Heart right ventricle (tissue), 16 donors: ENCODE results near the gene RBP5. TPM values are rescaled to one million over a fixed set of nuclear protein-coding genes. Genes with fewer than 3 reads are reported as not detected.

Source experiments
- ATAC-seq, 8 donors: fragments of 200-7000 bp; cut with Tn5 transposase; one replicate each; pipeline ENCODE4 v1.9.1; 2020; ENCODE audit warnings: mild to moderate bottlenecking in 8 of 8, moderate library complexity in 8 of 8, moderate number of reproducible peaks in 1 of 8
- DNase-seq, 2 donors: peaks; one replicate each; pipeline ENCODE4 v3.0.0-alpha.2; 2020
- H3K27ac ChIP-seq, 10 donors: fragments of 200-600 bp; sonication (generic) in 2 of 10; one replicate each; pipeline versions ENCODE4 v1.5.0 to v1.8.0; 2020 to 2022; ENCODE audit warnings: mild to moderate bottlenecking in 3 of 10
- H3K27me3 ChIP-seq, 7 donors: fragments of 200-600 bp; one replicate each; pipeline ENCODE4 v1.8.0; 2021 to 2022; ENCODE audit warnings: mild to moderate bottlenecking in 2 of 7
- H3K36me3 ChIP-seq, 9 donors: fragments of 200-600 bp; sonication (generic) in 1 of 9; one replicate each; pipeline versions ENCODE4 v1.5.0 to v1.8.0; 2020 to 2022; ENCODE audit warnings: mild to moderate bottlenecking in 2 of 9
- H3K4me1 ChIP-seq, 9 donors: fragments of 200-600 bp; sonication (generic) in 1 of 9; one replicate each; pipeline versions ENCODE4 v1.5.0 to v1.8.0; 2020 to 2022; ENCODE audit warnings: mild to moderate bottlenecking in 4 of 9
- H3K4me3 ChIP-seq, 10 donors: fragments of 200-600 bp; sonication (generic) in 2 of 10; one replicate each; pipeline versions ENCODE4 v1.5.0 to v1.8.0; 2020 to 2022; ENCODE audit warnings: mild to moderate bottlenecking in 7 of 10, moderate library complexity in 2 of 10
- H3K9me3 ChIP-seq, 11 donors: fragments of 200-600 bp in 10 of 11; sonication (generic) in 2 of 11; one replicate each; pipeline versions ENCODE4 v1.5.0 to v1.8.0; 2013 to 2022; ENCODE audit warnings: mild to moderate bottlenecking in 2 of 11, control low read depth in 1 of 11, moderate library complexity in 1 of 11
- WGBS, 2 donors: extraction: QIAGEN DNeasy Blood & Tissue Kit; methylation state at CpG; one replicate each; pipeline ENCODE4 v1.1.7; 2013; ENCODE audit warnings: inconsistent platforms in 1 of 2; 5-methylcytosine and 5-hydroxymethylcytosine counted together
- intact Hi-C, 10 donors: fragments of 100-400 bp; cut with DNase I; formaldehyde crosslinking; loops; one replicate each; pipeline versions ENCODE4 v1.11.1 to v1.14.2; 2022
- polyA plus RNA-seq, 2 donors: library from polyadenylated mRNA; stranded (reverse); fragments of 200-250 nt; gene quantifications; one replicate each; pipeline ENCODE4 v1.2.3, GENCODE V29; 2013
- total RNA-seq, 10 donors: library from RNA; stranded (reverse); fragmentation: NEBNext Ultra II Directional in 3 of 10; extraction: Animal tissue kit (Norgen Biotek cat#: 25700) in 3 of 10; gene quantifications; one replicate each; pipeline versions ENCODE4 v1.2.1 to v1.2.4, GENCODE V29; 2021 to 2023
- TF ChIP-seq, protein P1 (sequence below), 9 donors: fragments of 200-600 bp; sonication (generic) in 2 of 9; IDR thresholded peaks; one replicate each; pipeline versions ENCODE4 v1.5.0 to v1.8.0; 2021 to 2022; ENCODE audit warnings: antibody characterized with exemption in 9 of 9, mild to moderate bottlenecking in 5 of 9, moderate library complexity in 1 of 9
- donor health status: Arrhythmogenic right ventricular cardiomyopathy.
- donor health status: ischemic (EF 13 %, LVEDD 7.1; RV severe dilation, severe dysfunction).
- donor health status: healthy with polysubstance abuse.
- donor health status: DM: no; HTN: yes; CAD: no.
- donor health status: DM: no; HTN: no; CAD: no.
- donor health status: ischemic (EF 25% LVEDD 6.9; RV normal size, moderate dysfunction).
- donor health status: ischemic (EF 25% LVEDD 5.7; RV mildly dilated, moderate dysfunction).
- donor health status: healthy.
- donor health status: DM: yes; HTN: yes; CAD: no.
- donor health status: Ischemic cardiomyopathy.
- donor health status: ischemic (EF 35%, LVEDD 5.7; RV mildly dilated, moderate dysfunction).
- donor health status: nonischemic (EF 11% LVEDD 7.7; RV severe dilation, severe dysfunction).
- donor health status: DM: yes; HTN: yes; CAD: no.
- donor health status: PGD.
- donor health status: ischemic (EF 29% LVEDD 5.4; RV normal size, mild dysfunction).
- donor health status: nonischemic (EF 23%, LVEDD 6.1; RV moderate dilation, normal function).

Gene RBP5
- total and polyA plus RNA-seq, 12 donors: 0.34 to 3.2 (median 0.64) TPM; not detected in 6

DNA sequence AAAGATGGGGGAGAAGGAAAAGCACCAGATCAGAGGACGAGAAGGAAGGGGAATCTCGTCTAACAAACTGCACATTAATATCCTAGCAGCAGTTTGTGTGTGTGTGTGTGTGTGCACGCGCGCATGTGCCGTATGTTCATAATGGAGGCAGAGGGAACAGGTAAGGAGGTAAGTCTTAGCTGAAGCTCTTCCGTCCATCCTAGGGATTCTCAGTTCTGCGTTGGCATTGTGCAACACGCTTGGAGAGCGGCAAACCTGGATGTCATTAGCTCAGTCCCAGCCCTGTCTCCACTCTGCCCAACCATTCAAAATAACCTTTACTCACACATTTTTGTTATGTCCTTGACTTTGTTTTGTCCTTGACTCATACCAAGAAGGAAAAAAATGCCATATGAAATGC, 34.8 kb downstream of the RBP5 start:
- no peak for ATAC-seq
- Histone ChIP-seq H3K4me1 (peaks cover 0 to 26% (median 16%) of the 10 kb centered on the region in 9 donors), H3K27ac (no peak overlapping the region), H3K9me3 (no peaks in the 10 kb centered on the region), H3K36me3 (peaks cover 0 to 35% (median 4%) of the 10 kb centered on the region in 9 donors), H3K27me3 (no peaks in the 10 kb centered on the region), H3K4me3 (no peak overlapping the region)
- DNase-seq: no peak
- 71 to 80% methylated on average over 10 of the region's 10 CpGs for WGBS, 2 donors
- TF ChIP-seq, protein P1, sequence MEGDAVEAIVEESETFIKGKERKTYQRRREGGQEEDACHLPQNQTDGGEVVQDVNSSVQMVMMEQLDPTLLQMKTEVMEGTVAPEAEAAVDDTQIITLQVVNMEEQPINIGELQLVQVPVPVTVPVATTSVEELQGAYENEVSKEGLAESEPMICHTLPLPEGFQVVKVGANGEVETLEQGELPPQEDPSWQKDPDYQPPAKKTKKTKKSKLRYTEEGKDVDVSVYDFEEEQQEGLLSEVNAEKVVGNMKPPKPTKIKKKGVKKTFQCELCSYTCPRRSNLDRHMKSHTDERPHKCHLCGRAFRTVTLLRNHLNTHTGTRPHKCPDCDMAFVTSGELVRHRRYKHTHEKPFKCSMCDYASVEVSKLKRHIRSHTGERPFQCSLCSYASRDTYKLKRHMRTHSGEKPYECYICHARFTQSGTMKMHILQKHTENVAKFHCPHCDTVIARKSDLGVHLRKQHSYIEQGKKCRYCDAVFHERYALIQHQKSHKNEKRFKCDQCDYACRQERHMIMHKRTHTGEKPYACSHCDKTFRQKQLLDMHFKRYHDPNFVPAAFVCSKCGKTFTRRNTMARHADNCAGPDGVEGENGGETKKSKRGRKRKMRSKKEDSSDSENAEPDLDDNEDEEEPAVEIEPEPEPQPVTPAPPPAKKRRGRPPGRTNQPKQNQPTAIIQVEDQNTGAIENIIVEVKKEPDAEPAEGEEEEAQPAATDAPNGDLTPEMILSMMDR (IDR thresholded peaks at IDR 0.05): no peak
- intact Hi-C loops: loop anchor here in 8 of 10 donors (2.0 to 10.0 kb wide), 8 partner anchors 25 to 172 kb away; partner anchors contain the start of genes C1S (in 4 of the 8), C12orf57 (in 3 of the 8) and RNU7-1 (in 3 of the 8)

DNA sequence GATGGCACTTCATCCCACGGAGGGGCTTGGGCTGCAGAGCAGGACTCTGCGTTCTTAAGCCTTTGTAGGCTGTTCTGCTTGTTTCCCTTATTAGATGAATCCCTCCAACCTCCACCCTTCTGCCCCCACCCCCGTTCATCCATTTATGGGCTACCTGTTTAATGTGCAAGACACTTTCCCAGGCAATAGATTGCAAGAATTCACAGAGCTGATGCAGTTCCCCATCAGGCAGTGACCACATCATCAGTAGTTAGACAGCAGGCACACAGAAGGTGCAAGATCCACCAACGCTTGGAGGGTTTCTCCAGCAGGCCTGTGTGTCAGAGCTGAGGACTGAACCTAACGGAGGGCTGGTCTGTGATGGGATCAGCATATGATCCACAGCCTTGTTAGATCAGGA, 35.2 kb downstream of the RBP5 start:
- Histone ChIP-seq H3K36me3 (peaks cover 0 to 35% (median 2%) of the 10 kb centered on the region in 9 donors), H3K27ac (no peak overlapping the region), H3K4me3 (no peak overlapping the region), H3K27me3 (no peaks in the 10 kb centered on the region), H3K4me1 (peaks cover 0 to 26% (median 16%) of the 10 kb centered on the region in 9 donors), H3K9me3 (no peaks in the 10 kb centered on the region)
- WGBS, 2 donors: 74 to 78% methylated on average over 5 of the region's 5 CpGs
- TF ChIP-seq, protein P1 (IDR thresholded peaks at IDR 0.05): no peak
- no peak for ATAC-seq
- intact Hi-C loops: loop anchor here in 8 of 10 donors (2.0 to 10.0 kb wide), 8 partner anchors 25 to 171 kb away; partner anchors contain the start of genes C1S (in 4 of the 8), C12orf57 (in 3 of the 8) and RNU7-1 (in 3 of the 8)
- no peak for DNase-seq

DNA sequence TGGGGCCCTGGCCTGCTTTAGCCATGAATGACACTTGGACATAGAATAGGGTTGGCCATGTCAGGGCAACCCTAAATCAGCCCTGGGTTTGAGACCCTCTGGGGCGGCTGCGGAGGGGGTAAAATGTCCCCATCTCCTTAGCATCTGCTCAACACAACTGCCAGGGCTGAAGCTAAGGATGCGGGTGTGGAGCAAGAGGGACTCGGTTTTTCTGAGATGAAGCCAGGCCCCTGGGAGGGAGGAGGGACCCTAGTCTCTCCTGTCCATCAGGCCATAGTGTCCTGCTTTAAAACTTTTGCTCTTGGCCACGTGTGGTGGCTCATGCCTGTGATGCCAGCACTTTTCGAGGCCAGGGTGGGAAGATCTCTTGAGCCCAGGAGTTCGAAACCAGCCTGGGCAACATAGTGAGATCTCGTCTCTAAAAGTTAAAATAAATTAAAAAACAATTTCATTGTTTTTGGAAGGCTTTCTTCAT, 35.7 kb downstream of the RBP5 start:
- peaks cover 0 to 26% (median 16%) of the 10 kb centered on the region in 9 donors for H3K4me1 ChIP-seq
- 77 to 86% methylated on average over 8 of the region's 8 CpGs for WGBS, 2 donors
- no peak for ATAC-seq

DNA sequence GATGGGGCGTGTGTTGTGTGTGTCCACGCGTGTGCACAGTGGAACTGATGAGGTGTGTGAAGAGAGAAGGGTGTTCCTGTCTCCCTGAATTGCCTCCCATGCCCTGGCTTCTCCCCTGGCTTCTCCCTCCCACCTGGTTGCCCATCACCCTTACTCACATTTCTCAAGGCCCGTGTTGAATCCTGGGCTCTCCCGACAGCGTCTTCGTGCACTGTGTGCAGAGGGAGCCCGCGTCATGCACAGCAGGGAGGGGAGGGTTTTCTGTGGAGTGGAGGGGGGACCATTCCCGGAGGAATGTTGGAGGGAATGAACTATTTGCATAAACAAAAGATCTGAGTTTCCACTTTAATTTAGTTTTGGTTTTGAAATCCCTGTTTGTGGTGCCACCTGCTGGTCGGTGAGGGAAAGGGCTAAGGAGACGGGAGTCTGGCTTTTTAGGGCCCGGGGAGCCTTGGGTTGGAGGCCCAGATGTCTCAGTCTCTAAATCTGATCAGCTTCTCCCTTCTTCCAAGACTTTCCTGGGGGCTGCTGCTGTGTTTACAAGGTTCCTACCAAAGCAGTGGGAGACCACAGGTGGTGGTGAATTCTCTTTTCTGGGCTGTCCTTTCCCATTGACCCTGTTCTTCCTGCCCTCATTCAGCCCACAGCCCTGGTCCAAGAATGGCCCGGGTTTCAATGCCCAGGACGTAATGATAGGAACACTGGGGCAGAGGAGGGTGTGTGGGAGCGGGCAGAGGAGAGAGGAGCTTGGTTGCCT, 36.3 kb downstream of the RBP5 start, which contains the start of gene C1R:
TSS of gene C1R (minus strand) at position 217 of the 757 bp plus-strand sequence. CDS start at position 160, 57 bp downstream.
- Histone ChIP-seq H3K27ac (peak within 1 kb of the TSS; percentile 46 to 84 (median 79)), H3K9me3 (no peaks in the 10 kb centered on the region), H3K27me3 (no peaks in the 10 kb centered on the region), H3K4me1 (peaks cover 0 to 26% (median 16%) of the 10 kb centered on the region in 9 donors), H3K4me3 (peak within 1 kb of the TSS; percentile 9 to 67 (median 58)), H3K36me3 (peaks cover 0 to 35% (median 0%) of the 10 kb centered on the region in 9 donors)
- DNase-seq (peak; percentile 66 to 77), ATAC-seq (peak; percentile 74 to 88 (median 84))
- TF ChIP-seq, protein P1 (IDR thresholded peaks at IDR 0.05): peak; percentile 83 to 94 (median 91)
- intact Hi-C loops: loop anchor here in 8 of 10 donors (1.0 to 10.0 kb wide), 9 partner anchors 24 to 170 kb away; partner anchors contain the start of genes C1S (in 8 of the 8), C12orf57 (in 3 of the 8) and RNU7-1 (in 3 of the 8)
- 15 to 24% methylated on average over 16 of the region's 16 CpGs for WGBS, 2 donors

More for the DNA sequence above, 35.7 kb downstream of the RBP5 start:
- Histone ChIP-seq H3K36me3 (peaks cover 0 to 35% (median 0%) of the 10 kb centered on the region in 9 donors), H3K4me3 (no peak overlapping the region), H3K27ac (peak overlapping the region in 8 of 10 donors; percentile 71 to 84 (median 80)), H3K27me3 (no peaks in the 10 kb centered on the region), H3K9me3 (no peaks in the 10 kb centered on the region)
- intact Hi-C loops: loop anchor here in 8 of 10 donors (1.0 to 10.0 kb wide), 9 partner anchors 24 to 171 kb away; partner anchors contain the start of genes C1S (in 8 of the 8), C12orf57 (in 3 of the 8) and RNU7-1 (in 3 of the 8)
- DNase-seq: no peak
- TF ChIP-seq, protein P1 (IDR thresholded peaks at IDR 0.05): no peak
